ENCODE data around the gene CTNND2.

The CTNND2 gene

GRCh38 chr5:11522796-11523195, 381.4 kb downstream of the CTNND2 start:
- DNase-seq (ENCODE audit: low read depth in 2 of 2): no peak

GRCh38 chr5:11520241-11520930, 383.9 kb downstream of the CTNND2 start:
- DNase-seq (ENCODE audit: low read depth in 2 of 2): no peak

GRCh38 chr5:11519236-11519635, 385.0 kb downstream of the CTNND2 start:
- no peak for DNase-seq (ENCODE audit: low read depth in 2 of 2)

- no peak for DNase-seq (ENCODE audit: low read depth in 2 of 2)
Measured at GRCh38 chr5:11518676-11519075, 385.6 kb downstream of the CTNND2 start.

GRCh38 chr5:11514705-11515432, 389.4 kb downstream of the CTNND2 start:
- no peak for DNase-seq (ENCODE audit: low read depth in 2 of 2)

- DNase-seq (ENCODE audit: low read depth in 2 of 2): no peak
Measured at GRCh38 chr5:11511878-11512277, 392.4 kb downstream of the CTNND2 start.

GRCh38 chr5:11510889-11511288, 393.4 kb downstream of the CTNND2 start:
- DNase-seq (ENCODE audit: low read depth in 2 of 2): no peak

GRCh38 chr5:11509793-11510192, 394.5 kb downstream of the CTNND2 start:
- DNase-seq (ENCODE audit: low read depth in 2 of 2): no peak

GRCh38 chr5:11507156-11507910, 396.9 kb downstream of the CTNND2 start:
- DNase-seq (ENCODE audit: low read depth in 2 of 2): no peak

- no peak for DNase-seq (ENCODE audit: low read depth in 2 of 2)
Measured at GRCh38 chr5:11504886-11505193, 399.4 kb downstream of the CTNND2 start.

GRCh38 chr5:11504065-11504885, 400.0 kb downstream of the CTNND2 start:
- no peak for DNase-seq (ENCODE audit: low read depth in 2 of 2)

GRCh38 chr5:11502783-11503182, 401.5 kb downstream of the CTNND2 start:
- no peak for DNase-seq (ENCODE audit: low read depth in 2 of 2)

- no peak for DNase-seq (ENCODE audit: low read depth in 2 of 2)
Measured at GRCh38 chr5:11497651-11498050, 406.6 kb downstream of the CTNND2 start.

GRCh38 chr5:11496137-11496719, 408.0 kb downstream of the CTNND2 start:
- no peak for DNase-seq (ENCODE audit: low read depth in 2 of 2)

GRCh38 chr5:11494340-11494739, 409.9 kb downstream of the CTNND2 start:
- DNase-seq (ENCODE audit: low read depth in 2 of 2): no peak

- no peak for DNase-seq (ENCODE audit: low read depth in 2 of 2)
Measured at GRCh38 chr5:11491404-11492075, 412.7 kb downstream of the CTNND2 start.

GRCh38 chr5:11483630-11484029, 420.6 kb downstream of the CTNND2 start:
- DNase-seq (ENCODE audit: low read depth in 2 of 2): no peak

- DNase-seq (ENCODE audit: low read depth in 2 of 2): no peak
Measured at GRCh38 chr5:11482011-11482410, 422.2 kb downstream of the CTNND2 start.

GRCh38 chr5:11477786-11478185, 426.5 kb downstream of the CTNND2 start:
- no peak for DNase-seq (ENCODE audit: low read depth in 2 of 2)

- no peak for DNase-seq (ENCODE audit: low read depth in 2 of 2)
Measured at GRCh38 chr5:11476866-11477265, 427.4 kb downstream of the CTNND2 start.

All from stimulated activated CD8-positive, alpha-beta memory T cell treated with anti-CD3 and anti-CD28 coated beads, Interleukin-15, amount 100 ng/mL, for 48 hours (primary cell).